Natural killer cell treated with Interleukin-12 subunit alpha and Interleukin-12 subunit beta and Interleukin-15 and Interleukin-18, amount 100 ng/mL, for 72 hours (primary cell): ENCODE results near the gene CDKN3. TPM values are rescaled to one million over a fixed set of nuclear protein-coding genes. Genes with fewer than 3 reads are reported as not detected.
"Not testable (repeated sequence)": the region's sequence is repeated elsewhere in the genome, so short reads cannot be mapped to it uniquely, and the experiment has no call there.

Source experiments
- ATAC-seq, 2 donors: fragments of 150-1000 bp; cut with Tn5 transposase in 1 of 2; sonication (Bioruptor Pico), chemical (Tn5 transposase) in 1 of 2; 2 replicates each; pipeline ENCODE4 v1.10.0; 2021
- DNase-seq: peaks from one replicate; pipeline ENCODE4 v3.0.0; 2022; ENCODE audit warnings: low spot score
- H3K27ac Mint-ChIP-seq, 2 donors: 1 replicate in 1 of 2; 2 replicates in 1 of 2; pipeline ENCODE4 v1.8.0; 2022; ENCODE audit warnings: mixed read lengths in 2 of 2, mild to moderate bottlenecking in 1 of 2, moderate library complexity in 1 of 2
- H3K27me3 Mint-ChIP-seq, 2 donors: 1 replicate in 1 of 2; 2 replicates in 1 of 2; pipeline ENCODE4 v1.8.0; 2022; ENCODE audit warnings: mixed read lengths in 2 of 2
- H3K36me3 Mint-ChIP-seq: one replicate; pipeline ENCODE4 v1.8.0; 2022; ENCODE audit warnings: mixed read lengths
- H3K4me1 Mint-ChIP-seq, 2 donors: 1 replicate in 1 of 2; 2 replicates in 1 of 2; pipeline ENCODE4 v1.8.0; 2022; ENCODE audit warnings: low read depth in 2 of 2, mixed read lengths in 2 of 2, mild to moderate bottlenecking in 1 of 2
- H3K4me3 Mint-ChIP-seq: one replicate; pipeline ENCODE4 v1.8.0; 2022; ENCODE audit warnings: mixed read lengths
- H3K9me3 Mint-ChIP-seq: 2 replicates; pipeline ENCODE4 v1.8.0; 2022; ENCODE audit warnings: mixed read lengths
- total RNA-seq, 2 donors: library from RNA; stranded (reverse); gene quantifications; one replicate each; pipeline ENCODE4 v1.2.3, GENCODE V29; 2022

The CDKN3 gene
- total RNA-seq, 2 donors from 2014 or later: 31.1 to 38.4 TPM

GRCh38 chr14:54362089-54362504 is 34.7 kb upstream of the CDKN3 start:
- no peak for DNase-seq
- Mint-ChIP-seq H3K27me3 (peaks cover 22 to 59% of the 10 kb centered on the region in 2 donors), H3K27ac (no peak overlapping the region), H3K36me3 (no peaks in the 10 kb centered on the region), H3K4me1 (no peaks in the 10 kb centered on the region), H3K9me3 (no peaks in the 10 kb centered on the region), H3K4me3 (no peak overlapping the region)
- ATAC-seq: no peak

- Mint-ChIP-seq H3K9me3 (no peaks in the 10 kb centered on the region), H3K4me3 (no peak overlapping the region), H3K27ac (no peak overlapping the region), H3K36me3 (no peaks in the 10 kb centered on the region), H3K4me1 (no peaks in the 10 kb centered on the region), H3K27me3 (peaks cover 27 to 52% of the 10 kb centered on the region in 2 donors)
- ATAC-seq (no peak), DNase-seq (no peak)
Measured at GRCh38 chr14:54362759-54363437, 33.9 kb upstream of the CDKN3 start.

GRCh38 chr14:54364555-54365415 is 32.0 kb upstream of the CDKN3 start:
- DNase-seq: no peak
- Mint-ChIP-seq H3K36me3 (no peaks in the 10 kb centered on the region), H3K4me1 (no peaks in the 10 kb centered on the region), H3K27ac (no peak overlapping the region), H3K27me3 (peaks cover 29 to 33% of the 10 kb centered on the region in 2 donors), H3K4me3 (no peak overlapping the region), H3K9me3 (no peaks in the 10 kb centered on the region)
- ATAC-seq: no peak

- peak in 1 of 2 donors; percentile 54 for ATAC-seq
- no peak overlapping the region for H3K4me3 Mint-ChIP-seq
- no peak for DNase-seq
Measured at GRCh38 chr14:54366736-54367735, 29.8 kb upstream of the CDKN3 start.

DNA sequence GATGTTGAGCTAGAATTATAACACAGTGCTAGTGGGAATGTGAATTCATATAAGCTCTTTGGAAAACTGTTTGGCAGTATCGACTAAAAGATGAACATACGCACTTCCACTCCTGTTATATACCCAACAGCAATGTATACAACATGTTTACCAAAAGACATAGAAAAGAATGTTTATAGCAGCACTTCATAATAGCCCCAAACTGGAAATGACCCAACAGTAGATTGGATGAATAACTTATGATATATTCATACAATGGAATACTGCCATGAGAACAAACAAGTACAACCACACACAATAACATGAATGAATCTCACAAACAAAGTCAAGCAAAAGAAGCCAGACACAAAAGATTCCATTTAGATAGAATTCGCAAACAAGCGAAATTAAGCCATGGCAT is 28.5 kb upstream of the CDKN3 start:
- ATAC-seq: no peak
- Mint-ChIP-seq H3K9me3 (no peaks in the 10 kb centered on the region), H3K27me3 (peaks cover 6 to 15% of the 10 kb centered on the region in 2 donors), H3K27ac (no peak overlapping the region), H3K36me3 (no peaks in the 10 kb centered on the region), H3K4me3 (no peak overlapping the region), H3K4me1 (no peaks in the 10 kb centered on the region)
- no peak for DNase-seq

More at GRCh38 chr14:54366736-54367735, 29.8 kb upstream of the CDKN3 start:
- Mint-ChIP-seq H3K27me3 (peaks cover 18 to 21% of the 10 kb centered on the region in 2 donors), H3K36me3 (no peaks in the 10 kb centered on the region), H3K4me1 (no peaks in the 10 kb centered on the region), H3K9me3 (no peaks in the 10 kb centered on the region), H3K27ac (no peak overlapping the region)

GRCh38 chr14:54369343-54369742 is 27.5 kb upstream of the CDKN3 start:
- Mint-ChIP-seq H3K27ac (no peak overlapping the region), H3K4me3 (no peak overlapping the region), H3K9me3 (no peaks in the 10 kb centered on the region), H3K4me1 (no peaks in the 10 kb centered on the region), H3K36me3 (no peaks in the 10 kb centered on the region), H3K27me3 (peaks cover 0 to 15% of the 10 kb centered on the region in 2 donors)
- ATAC-seq (no peak), DNase-seq (no peak)

- no peak for ATAC-seq
- H3K4me3 Mint-ChIP-seq: no peak overlapping the region
- no peaks in the 10 kb centered on the region for H3K9me3 Mint-ChIP-seq
- peaks cover 0 to 17% of the 10 kb centered on the region in 2 donors for H3K27me3 Mint-ChIP-seq
- no peaks in the 10 kb centered on the region for H3K4me1 Mint-ChIP-seq
- no peak for DNase-seq
- H3K36me3 Mint-ChIP-seq: no peaks in the 10 kb centered on the region
- no peak overlapping the region for H3K27ac Mint-ChIP-seq
Measured at GRCh38 chr14:54370323-54371198, 26.2 kb upstream of the CDKN3 start.

DNA sequence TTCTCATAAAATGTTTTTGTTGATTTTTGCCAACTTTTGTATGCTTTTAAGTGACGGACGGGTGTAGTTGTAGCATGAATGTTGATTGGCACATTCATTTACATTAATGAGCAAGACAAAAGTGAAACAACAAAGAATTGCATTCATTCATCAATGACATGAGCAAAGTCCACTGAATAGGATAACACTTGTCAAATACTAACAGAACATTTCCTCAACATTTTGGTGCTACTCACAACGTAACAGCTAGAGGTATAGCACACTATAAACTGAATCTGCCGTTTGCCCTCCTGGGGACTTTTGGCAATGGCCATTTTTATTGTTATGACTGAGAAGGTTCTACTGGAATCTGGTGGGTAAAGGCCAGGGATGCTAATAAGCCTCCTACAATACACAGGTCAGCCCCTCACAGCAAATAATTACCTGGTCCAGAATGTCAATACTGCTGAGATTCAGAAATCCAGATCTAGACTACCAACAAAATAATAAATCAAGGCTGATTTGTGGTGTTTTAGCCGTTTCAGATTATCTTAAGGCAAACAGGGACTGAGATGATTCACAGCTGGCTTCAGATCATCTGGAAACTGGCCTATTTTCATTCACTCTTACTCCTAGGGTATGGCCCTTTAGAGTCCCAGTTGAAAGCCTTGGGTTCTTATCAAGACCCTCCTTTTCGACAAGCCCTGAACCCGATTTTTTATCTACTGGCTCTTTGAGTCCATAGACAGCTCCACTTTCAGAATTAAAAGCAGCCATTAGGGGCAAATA is 22.5 kb upstream of the CDKN3 start:
- H3K27ac Mint-ChIP-seq: no peak overlapping the region
- H3K36me3 Mint-ChIP-seq: no peaks in the 10 kb centered on the region
- H3K27me3 Mint-ChIP-seq: peaks cover 10 to 13% of the 10 kb centered on the region in 2 donors
- no peak overlapping the region for H3K4me3 Mint-ChIP-seq
- DNase-seq (no peak), ATAC-seq (no peak)
- H3K9me3 Mint-ChIP-seq: no peaks in the 10 kb centered on the region
- no peaks in the 10 kb centered on the region for H3K4me1 Mint-ChIP-seq

- H3K27me3 Mint-ChIP-seq: peaks cover 21 to 22% of the 10 kb centered on the region in 2 donors
- H3K4me3 Mint-ChIP-seq: no peak overlapping the region
- ATAC-seq (no peak), DNase-seq (no peak)
- H3K36me3 Mint-ChIP-seq: no peaks in the 10 kb centered on the region
- no peak overlapping the region for H3K27ac Mint-ChIP-seq
- no peaks in the 10 kb centered on the region for H3K4me1 Mint-ChIP-seq
- no peaks in the 10 kb centered on the region for H3K9me3 Mint-ChIP-seq
Measured at GRCh38 chr14:54377501-54377900, 19.3 kb upstream of the CDKN3 start.

DNA sequence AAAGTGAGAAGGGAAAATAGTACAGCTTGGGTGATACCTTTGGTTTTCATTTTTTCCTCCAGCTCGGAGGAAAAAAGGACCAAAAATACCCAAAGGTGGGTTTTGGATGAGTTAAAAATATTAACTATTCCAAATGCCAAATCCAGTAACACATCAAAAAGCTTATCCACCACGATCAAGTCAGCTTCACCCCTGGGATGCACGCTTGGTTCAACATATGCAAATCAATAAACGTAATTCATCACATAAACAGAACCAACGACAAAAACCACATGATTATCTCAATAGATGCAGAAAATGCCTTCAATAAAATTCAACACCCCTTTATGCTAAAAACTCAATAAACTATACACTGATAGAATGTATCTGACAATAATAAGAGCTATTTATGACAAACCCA is 17.9 kb upstream of the CDKN3 start:
- not testable (repeated sequence) for DNase-seq
- peaks cover 21 to 25% of the 10 kb centered on the region in 2 donors for H3K27me3 Mint-ChIP-seq

DNA sequence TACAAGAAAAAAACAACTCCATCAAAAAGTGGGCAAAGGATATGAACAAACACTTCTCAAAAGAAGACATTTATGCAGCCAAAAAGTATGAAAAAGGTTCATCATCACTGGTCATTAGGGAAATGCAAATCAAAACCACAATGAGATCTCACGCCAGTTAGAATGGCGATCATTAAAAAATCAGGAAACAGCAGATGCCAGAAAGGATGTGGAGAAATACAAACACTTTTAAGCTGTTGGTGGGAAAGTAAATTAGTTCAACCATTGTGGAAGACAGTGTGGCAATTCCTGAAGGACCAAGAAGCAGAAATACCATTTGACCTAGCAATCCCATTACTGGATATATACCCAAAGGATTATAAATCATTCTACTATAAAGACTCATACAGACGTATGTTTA is 16.2 kb upstream of the CDKN3 start:
- H3K36me3 Mint-ChIP-seq, DNase-seq, H3K27ac Mint-ChIP-seq, H3K9me3 Mint-ChIP-seq, ATAC-seq, H3K4me3 Mint-ChIP-seq, H3K4me1 Mint-ChIP-seq: not testable (repeated sequence)
- H3K27me3 Mint-ChIP-seq: peaks cover 27 to 28% of the 10 kb centered on the region in 2 donors

More for the DNA sequence above, 17.9 kb upstream of the CDKN3 start:
- not testable (repeated sequence) for H3K4me3 Mint-ChIP-seq, H3K4me1 Mint-ChIP-seq, H3K9me3 Mint-ChIP-seq, H3K36me3 Mint-ChIP-seq, ATAC-seq, H3K27ac Mint-ChIP-seq

DNA sequence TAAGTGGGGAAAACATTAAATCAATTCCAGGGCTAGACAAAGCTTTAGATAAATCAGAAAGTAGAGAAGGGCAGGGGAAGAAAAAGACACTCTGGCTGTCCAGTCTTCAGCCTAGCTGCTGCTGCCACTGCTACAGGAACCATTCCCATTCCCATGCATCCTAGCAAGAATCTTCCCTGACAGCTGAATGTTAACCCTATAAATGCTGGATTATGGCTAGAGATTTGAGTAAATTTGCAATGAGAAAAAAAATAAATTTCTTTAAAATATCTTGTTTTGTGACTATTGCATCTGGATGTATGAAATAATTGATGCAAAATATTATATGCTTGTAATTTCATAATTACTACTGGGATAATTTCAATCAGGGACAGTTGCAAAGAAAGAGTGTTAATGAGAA is 15.0 kb upstream of the CDKN3 start:
- H3K9me3 Mint-ChIP-seq: no peaks in the 10 kb centered on the region
- ATAC-seq (no peak), DNase-seq (no peak)
- no peaks in the 10 kb centered on the region for H3K36me3 Mint-ChIP-seq
- no peak overlapping the region for H3K4me3 Mint-ChIP-seq
- H3K27ac Mint-ChIP-seq: no peak overlapping the region
- no peaks in the 10 kb centered on the region for H3K4me1 Mint-ChIP-seq
- peaks cover 27 to 31% of the 10 kb centered on the region in 2 donors for H3K27me3 Mint-ChIP-seq
